CD8-positive, alpha-beta memory T cell (primary cell): Measurements from ENCODE around the gene TRIM9. TPM values are rescaled to one million over a fixed set of nuclear protein-coding genes. Genes with fewer than 3 reads are reported as not detected.
A peak's percentile ranks its signal among the peaks of the same experiment; 100 is the strongest.
"Not testable (repeated sequence)": the region's sequence is repeated elsewhere in the genome, so short reads cannot be mapped to it uniquely, and the experiment has no call there.

ENCODE experiments used
- CTCF ChIA-PET: fragments of 350-600 bp; sonication (Branson Sonifier 250); formaldehyde crosslinking; loops from one replicate; lab custom pipeline; 2021; ENCODE audit warnings: antibody characterized with exemption; lab: Charles Lee
- POLR2A ChIA-PET: fragments of 350-600 bp; sonication (Branson Sonifier 250); formaldehyde crosslinking; loops from one replicate; lab custom pipeline; 2021; ENCODE audit warnings: antibody characterized with exemption; lab: Charles Lee
- DNase-seq, 5 donors: peaks; one replicate each; pipeline versions ENCODE4 v3.0.0 to v3.0.0-alpha.2; 2020 to 2022; ENCODE audit warnings: mixed read lengths in 1 of 5
- H3K27ac ChIP-seq: one replicate; pipeline ENCODE4 v1.7.0; 2013; ENCODE audit warnings: low read depth, mild to moderate bottlenecking, low read length, moderate library complexity
- H3K27me3 ChIP-seq: 2 replicates; pipeline ENCODE4 v1.7.0; 2013; ENCODE audit warnings: low read length, mild to moderate bottlenecking; ENCODE audit not compliant: insufficient read depth, poor library complexity, severe bottlenecking
- H3K36me3 ChIP-seq: 2 replicates; pipeline ENCODE4 v1.7.0; 2013; ENCODE audit warnings: mild to moderate bottlenecking, low read length, moderate library complexity; ENCODE audit not compliant: insufficient read depth
- H3K4me1 ChIP-seq: 2 replicates; pipeline ENCODE4 v1.7.0; 2013; ENCODE audit warnings: mild to moderate bottlenecking, low read length, moderate library complexity; ENCODE audit not compliant: insufficient read depth
- H3K4me3 ChIP-seq: 2 replicates; pipeline ENCODE4 v1.7.0; 2013; ENCODE audit warnings: mild to moderate bottlenecking, low read length
- H3K9me3 ChIP-seq: 2 replicates; pipeline ENCODE4 v1.7.0; 2013; ENCODE audit warnings: mild to moderate bottlenecking, low read length
- H3K27ac Mint-ChIP-seq, 8 donors: one replicate each; pipeline ENCODE4 v1.8.0; 2020 to 2021; ENCODE audit warnings: mixed read lengths in 8 of 8, mild to moderate bottlenecking in 6 of 8, inconsistent platforms in 3 of 8, moderate library complexity in 3 of 8
- H3K27me3 Mint-ChIP-seq, 2 donors: one replicate each; pipeline ENCODE4 v1.8.0; 2020 to 2021; ENCODE audit warnings: mixed read lengths in 2 of 2, mild to moderate bottlenecking in 1 of 2, moderate library complexity in 1 of 2
- H3K36me3 Mint-ChIP-seq, 3 donors: one replicate each; pipeline ENCODE4 v1.8.0; 2020 to 2021; ENCODE audit warnings: mixed read lengths in 3 of 3, inconsistent platforms in 1 of 3, mild to moderate bottlenecking in 1 of 3
- H3K4me1 Mint-ChIP-seq, 3 donors: one replicate each; pipeline ENCODE4 v1.8.0; 2020 to 2021; ENCODE audit warnings: mixed read lengths in 3 of 3, inconsistent platforms in 1 of 3, mild to moderate bottlenecking in 1 of 3
- H3K4me3 Mint-ChIP-seq, 7 donors: one replicate each; pipeline ENCODE4 v1.8.0; 2020 to 2021; ENCODE audit warnings: mixed read lengths in 7 of 7, mild to moderate bottlenecking in 6 of 7, moderate library complexity in 4 of 7, inconsistent platforms in 2 of 7
- H3K9me3 Mint-ChIP-seq, 5 donors: one replicate each; pipeline ENCODE4 v1.8.0; 2020 to 2022; ENCODE audit warnings: mixed read lengths in 5 of 5, mild to moderate bottlenecking in 3 of 5, moderate library complexity in 2 of 5, inconsistent platforms in 1 of 5
- polyA plus RNA-seq: library from polyadenylated mRNA; unstranded; fragments of 300-500 nt; fragmentation: Illumina TruSeq; gene quantifications from one replicate; pipeline ENCODE4 v1.2.3, GENCODE V29; 2021
- total RNA-seq, 2 experiments: library from RNA; stranded (reverse); gene quantifications; one replicate each; pipeline ENCODE4 v1.2.3, GENCODE V29; 2021

Gene TRIM9
- total and polyA plus RNA-seq, 3 experiments from 2014 or later = 0.05 to 1.0 (median 0.85) TPM

GRCh38 chr14:50963919-50964318 is 131.0 kb downstream of the TRIM9 start:
- H3K27me3 Mint-ChIP-seq = peaks cover 3 to 4% of the 10 kb centered on the region in 2 donors
- no peaks in the 10 kb centered on the region for H3K27me3 ChIP-seq
- no peaks in the 10 kb centered on the region for H3K9me3 Mint-ChIP-seq
- H3K4me1 Mint-ChIP-seq = no peaks in the 10 kb centered on the region
- H3K4me3 ChIP-seq = no peak overlapping the region
- H3K36me3 Mint-ChIP-seq = no peaks in the 10 kb centered on the region
- ChIA-PET CTCF (interaction anchor here (1.1 kb wide), 1 partner anchor 10 kb away, joined by 3 read pairs; no protein-coding TSS in a partner anchor), POLR2A (no interaction called here)
- no peak overlapping the region for H3K4me3 Mint-ChIP-seq
- H3K27ac ChIP-seq = no peak overlapping the region
- no peaks in the 10 kb centered on the region for H3K9me3 ChIP-seq
- no peak overlapping the region for H3K27ac Mint-ChIP-seq
- DNase-seq = no peak
- H3K4me1 ChIP-seq = no peaks in the 10 kb centered on the region
- no peaks in the 10 kb centered on the region for H3K36me3 ChIP-seq

GRCh38 chr14:50961605-50962221 is 133.2 kb downstream of the TRIM9 start:
- Histone ChIP-seq H3K4me3 (no peak overlapping the region), H3K27me3 (no peaks in the 10 kb centered on the region), H3K36me3 (no peaks in the 10 kb centered on the region), H3K9me3 (no peaks in the 10 kb centered on the region), H3K27ac (no peak overlapping the region), H3K4me1 (no peaks in the 10 kb centered on the region)
- POLR2A ChIA-PET = no interaction called here
- no peak for DNase-seq
- CTCF ChIA-PET = no interaction called here
- Mint-ChIP-seq H3K9me3 (no peaks in the 10 kb centered on the region), H3K36me3 (no peaks in the 10 kb centered on the region), H3K27ac (peak overlapping the region in 1 of 8 donors; percentile 43), H3K4me3 (no peak overlapping the region), H3K27me3 (peaks cover 5 to 8% of the 10 kb centered on the region in 2 donors), H3K4me1 (no peaks in the 10 kb centered on the region)

GRCh38 chr14:50957296-50957695 is 137.6 kb downstream of the TRIM9 start:
- Histone ChIP-seq H3K27me3 (no peaks in the 10 kb centered on the region), H3K4me3 (no peak overlapping the region), H3K9me3 (no peaks in the 10 kb centered on the region), H3K27ac (no peak overlapping the region), H3K4me1 (no peaks in the 10 kb centered on the region), H3K36me3 (no peaks in the 10 kb centered on the region)
- Mint-ChIP-seq H3K4me3 (no peak overlapping the region), H3K4me1 (no peaks in the 10 kb centered on the region), H3K36me3 (no peaks in the 10 kb centered on the region), H3K27me3 (peaks cover 4% of the 10 kb centered on the region in 2 donors), H3K27ac (no peak overlapping the region), H3K9me3 (no peaks in the 10 kb centered on the region)
- ChIA-PET CTCF (no interaction called here), POLR2A (no interaction called here)
- DNase-seq = no peak

GRCh38 chr14:50956421-50956820 is 138.5 kb downstream of the TRIM9 start:
- not testable (repeated sequence) for H3K4me1 Mint-ChIP-seq, H3K9me3 ChIP-seq, H3K36me3 Mint-ChIP-seq

GRCh38 chr14:50955373-50956043 is 139.4 kb downstream of the TRIM9 start:
- H3K27me3 ChIP-seq = no peaks in the 10 kb centered on the region
- no peaks in the 10 kb centered on the region for H3K4me1 Mint-ChIP-seq
- peaks cover 4% of the 10 kb centered on the region in 2 donors for H3K27me3 Mint-ChIP-seq
- no peak overlapping the region for H3K27ac Mint-ChIP-seq
- no peak overlapping the region for H3K4me3 ChIP-seq
- H3K4me3 Mint-ChIP-seq = no peak overlapping the region
- H3K9me3 ChIP-seq = no peaks in the 10 kb centered on the region
- CTCF ChIA-PET = no interaction called here
- no peaks in the 10 kb centered on the region for H3K36me3 ChIP-seq
- H3K9me3 Mint-ChIP-seq = no peaks in the 10 kb centered on the region
- H3K4me1 ChIP-seq = no peaks in the 10 kb centered on the region
- no peaks in the 10 kb centered on the region for H3K36me3 Mint-ChIP-seq
- no peak for DNase-seq
- POLR2A ChIA-PET = no interaction called here
- peak overlapping the region; percentile 20 for H3K27ac ChIP-seq

More at GRCh38 chr14:50956421-50956820, 138.5 kb downstream of the TRIM9 start:
- DNase-seq, H3K4me1 ChIP-seq, H3K27me3 ChIP-seq, CTCF ChIA-PET, POLR2A ChIA-PET, H3K27ac Mint-ChIP-seq, H3K4me3 Mint-ChIP-seq, H3K4me3 ChIP-seq, H3K9me3 Mint-ChIP-seq, H3K36me3 ChIP-seq, H3K27ac ChIP-seq, H3K27me3 Mint-ChIP-seq: not testable (repeated sequence)

GRCh38 chr14:50954811-50955372 is 140.0 kb downstream of the TRIM9 start:
- H3K27ac ChIP-seq = peak overlapping the region; percentile 20
- no peak overlapping the region for H3K27ac Mint-ChIP-seq
- H3K27me3 Mint-ChIP-seq = peaks cover 4% of the 10 kb centered on the region in 2 donors
- H3K9me3 ChIP-seq = no peaks in the 10 kb centered on the region
- ChIA-PET CTCF (no interaction called here), POLR2A (no interaction called here)
- H3K36me3 Mint-ChIP-seq = no peaks in the 10 kb centered on the region
- H3K4me3 ChIP-seq = no peak overlapping the region
- H3K36me3 ChIP-seq = no peaks in the 10 kb centered on the region
- no peaks in the 10 kb centered on the region for H3K4me1 ChIP-seq
- no peak overlapping the region for H3K4me3 Mint-ChIP-seq
- peak in 1 of 5 donors; percentile 11 for DNase-seq
- no peaks in the 10 kb centered on the region for H3K9me3 Mint-ChIP-seq
- H3K4me1 Mint-ChIP-seq = no peaks in the 10 kb centered on the region
- H3K27me3 ChIP-seq = no peaks in the 10 kb centered on the region

GRCh38 chr14:50953502-50953901 is 141.4 kb downstream of the TRIM9 start:
- Histone ChIP-seq H3K27ac (no peak overlapping the region), H3K4me3 (no peak overlapping the region), H3K36me3 (no peaks in the 10 kb centered on the region), H3K27me3 (no peaks in the 10 kb centered on the region), H3K9me3 (no peaks in the 10 kb centered on the region), H3K4me1 (no peaks in the 10 kb centered on the region)
- Mint-ChIP-seq H3K9me3 (no peaks in the 10 kb centered on the region), H3K36me3 (no peaks in the 10 kb centered on the region), H3K4me1 (no peaks in the 10 kb centered on the region), H3K4me3 (no peak overlapping the region), H3K27ac (no peak overlapping the region), H3K27me3 (peaks cover 4% of the 10 kb centered on the region in 2 donors)
- ChIA-PET POLR2A (no interaction called here), CTCF (no interaction called here)
- DNase-seq = no peak

- POLR2A ChIA-PET = no interaction called here
- H3K9me3 Mint-ChIP-seq = no peaks in the 10 kb centered on the region
- no peak for DNase-seq
- peaks cover 0 to 6% (median 0%) of the 10 kb centered on the region in 3 donors for H3K36me3 Mint-ChIP-seq
- CTCF ChIA-PET = no interaction called here
- H3K27ac ChIP-seq = no peak overlapping the region
- no peak overlapping the region for H3K4me3 ChIP-seq
- no peaks in the 10 kb centered on the region for H3K4me1 Mint-ChIP-seq
- H3K9me3 ChIP-seq = no peaks in the 10 kb centered on the region
- peak overlapping the region in 1 of 8 donors; percentile 57 for H3K27ac Mint-ChIP-seq
- H3K36me3 ChIP-seq = no peaks in the 10 kb centered on the region
- H3K4me1 ChIP-seq = no peaks in the 10 kb centered on the region
- no peaks in the 10 kb centered on the region for H3K27me3 ChIP-seq
- peaks cover 0 to 3% of the 10 kb centered on the region in 2 donors for H3K27me3 Mint-ChIP-seq
- H3K4me3 Mint-ChIP-seq = no peak overlapping the region
Measured at GRCh38 chr14:50951032-50951431, 143.9 kb downstream of the TRIM9 start.
